HUDEP-2 (cell line): ENCODE measurements around the gene RGS3.

Experiments used
- DNase-seq, 76 experiments: peaks; one replicate each; lab custom pipeline; 2025; ENCODE audit not compliant: unreplicated experiment in 76 of 76; lab: John Stamatoyannopoulos, UW

RGS3 gene

GRCh38 chr9:113614843-113615648 is 151.5 kb downstream of the RGS3 start:
- DNase-seq, result no peak

- no peak for DNase-seq
These were observed 152.6 kb downstream of the RGS3 start for GRCh38 chr9:113616116-113616515.

- no peak for DNase-seq
These were observed 153.3 kb downstream of the RGS3 start for GRCh38 chr9:113616621-113617496.

- DNase-seq, result no peak
These were observed 154.0 kb downstream of the RGS3 start for GRCh38 chr9:113617550-113617949.

- DNase-seq, result no peak
These were observed 155.4 kb downstream of the RGS3 start for GRCh38 chr9:113618836-113619490.

- DNase-seq, result no peak
These were observed 156.2 kb downstream of the RGS3 start for GRCh38 chr9:113619491-113620376.

- no peak for DNase-seq
These were observed 157.0 kb downstream of the RGS3 start for GRCh38 chr9:113620377-113621161.

- no peak for DNase-seq
These were observed 157.8 kb downstream of the RGS3 start for GRCh38 chr9:113621309-113621791.

- no peak for DNase-seq
These were observed 158.5 kb downstream of the RGS3 start for GRCh38 chr9:113621980-113622379.

GRCh38 chr9:113622600-113623400 is 159.3 kb downstream of the RGS3 start:
- no peak for DNase-seq

- no peak for DNase-seq
These were observed 160.4 kb downstream of the RGS3 start for GRCh38 chr9:113623851-113624485.

GRCh38 chr9:113624721-113625120 is 161.2 kb downstream of the RGS3 start:
- no peak for DNase-seq

- DNase-seq, result no peak
These were observed 162.0 kb downstream of the RGS3 start for GRCh38 chr9:113625486-113625885.

- no peak for DNase-seq
These were observed 163.4 kb downstream of the RGS3 start for GRCh38 chr9:113626735-113627495.

- DNase-seq, result no peak
These were observed 165.1 kb downstream of the RGS3 start for GRCh38 chr9:113628621-113629020.

GRCh38 chr9:113630386-113631136 is 167.0 kb downstream of the RGS3 start:
- DNase-seq, result no peak
